HCT116 (cell line): ENCODE data around the gene ZDHHC1. TPM values are rescaled to one million over a fixed set of nuclear protein-coding genes. Genes with fewer than 3 reads are reported as not detected.

Experiments
- ATAC-seq: fragments of 200-7000 bp; cut with Tn5 transposase; 2 replicates; pipeline ENCODE4 v1.9.1; 2020; ENCODE audit warnings: mild to moderate bottlenecking, moderate library complexity
- BruUV-seq: library from RNA; stranded (reverse); fragments of 400-500 nt; replicated peaks from 2 replicates; lab custom pipeline; 2021; lab: Mats Ljungman, UMichigan
- CTCF ChIA-PET: fragments of 300-600 bp; sonication (Branson Sonifier 250); formaldehyde crosslinking; loops from one replicate; lab custom pipeline; 2021; ENCODE audit warnings: antibody characterized with exemption; lab: Charles Lee
- POLR2A ChIA-PET: fragments of 300-600, 350-600 bp; sonication (Branson Sonifier 250); formaldehyde crosslinking; loops from one replicate; lab custom pipeline; 2021; ENCODE audit warnings: antibody characterized with exemption; lab: Charles Lee
- RAD21 ChIA-PET, 2 experiments: fragments of 300-600 bp; sonication (Branson Sonifier 250); formaldehyde crosslinking; loops; one replicate each; lab custom pipeline; 2023; ENCODE audit warnings: low total read pairs in 2 of 2; ENCODE audit not compliant: uncharacterized antibody in 2 of 2, unreplicated experiment in 2 of 2, low non-redundant PET in 1 of 2; lab: Charles Lee
- DNase-seq: peaks from one replicate; pipeline ENCODE4 v3.0.0-alpha.2; 2010; ENCODE audit warnings: low read depth, low spot score
- H2AFZ ChIP-seq: fragments of 200-600 bp; shearing (Covaris generic), sonication (generic); 2 replicates; pipeline ENCODE4 v1.6.1; 2017; ENCODE audit warnings: low read depth, mixed run types, mixed read lengths, antibody characterized with exemption, low read length; ENCODE audit not compliant: poor library complexity, severe bottlenecking
- H3K27ac ChIP-seq: 2 replicates; pipeline ENCODE4 v1.5.1; 2012; ENCODE audit warnings: low read depth, low read length
- H3K27me3 ChIP-seq: fragments of 200-600 bp; sonication (generic); 2 replicates; pipeline ENCODE4 v1.6.1; 2016; ENCODE audit warnings: mixed run types, low read length, mixed read lengths; ENCODE audit not compliant: insufficient read depth
- H3K36me3 ChIP-seq, 2 experiments: fragments of 200-500 bp in 1 of 2; fragments of 200-600 bp in 1 of 2; sonication (Bioruptor generic) in 1 of 2; sonication (generic) in 1 of 2; 2 replicates each; pipeline versions ENCODE4 v1.5.1 to v1.6.1; 2014 to 2016; ENCODE audit warnings: low read length in 2 of 2, inconsistent platforms in 1 of 2, mixed read lengths in 1 of 2, mixed run types in 1 of 2; ENCODE audit not compliant: insufficient read depth in 2 of 2, control insufficient read depth in 1 of 2
- H3K4me1 ChIP-seq, 2 experiments: fragments of 200-600 bp in 1 of 2; sonication (generic) in 1 of 2; 2 replicates each; pipeline versions ENCODE4 v1.5.1 to v1.6.1; 2012 to 2017; ENCODE audit warnings: low read length in 2 of 2, inconsistent platforms in 1 of 2, mild to moderate bottlenecking in 1 of 2, mixed read lengths in 1 of 2, mixed run types in 1 of 2, moderate library complexity in 1 of 2; ENCODE audit not compliant: insufficient read depth in 2 of 2, control insufficient read depth in 1 of 2
- H3K4me2 ChIP-seq: fragments of 200-600 bp; sonication (generic); 2 replicates; pipeline ENCODE4 v1.6.1; 2017; ENCODE audit warnings: mixed run types, low read length, mixed read lengths
- H3K4me3 ChIP-seq, 2 experiments: fragments of 200-600 bp in 1 of 2; sonication (generic) in 1 of 2; replicated peaks in 1 of 2; 2 replicates each; pipeline ENCODE4 v1.5.1; 2011 to 2016; ENCODE audit warnings: low read length in 2 of 2, control low read depth in 1 of 2, low read depth in 1 of 2, mild to moderate bottlenecking in 1 of 2, mixed read lengths in 1 of 2, mixed run types in 1 of 2
- H3K79me2 ChIP-seq: fragments of 200-600 bp; sonication (generic); 2 replicates; pipeline ENCODE4 v1.6.1; 2017; ENCODE audit warnings: mild to moderate bottlenecking, mixed run types, low read length, moderate library complexity, mixed read lengths; ENCODE audit not compliant: insufficient read depth
- H3K9ac ChIP-seq: fragments of 200-600 bp; sonication (generic); 2 replicates; pipeline ENCODE4 v1.6.1; 2016; ENCODE audit warnings: low read length, mixed read lengths
- H3K9me2 ChIP-seq: fragments of 200-600 bp; sonication (generic), shearing (Covaris generic); 2 replicates; pipeline ENCODE4 v1.6.1; 2017; ENCODE audit warnings: mixed run types, mild to moderate bottlenecking, moderate library complexity; ENCODE audit not compliant: insufficient read depth
- H3K9me3 ChIP-seq, 2 experiments: fragments of 200-500 bp in 1 of 2; fragments of 200-600 bp in 1 of 2; sonication (Bioruptor generic) in 1 of 2; sonication (generic) in 1 of 2; 2 replicates each; pipeline ENCODE4 v1.6.1; 2014 to 2017; ENCODE audit warnings: low read length in 2 of 2, mixed read lengths in 2 of 2, inconsistent platforms in 1 of 2, low read depth in 1 of 2, mild to moderate bottlenecking in 1 of 2, mixed run types in 1 of 2, moderate library complexity in 1 of 2; ENCODE audit not compliant: control insufficient read depth in 1 of 2, insufficient read depth in 1 of 2
- H4K20me1 ChIP-seq: fragments of 200-600 bp; sonication (generic), shearing (Covaris generic); 2 replicates; pipeline ENCODE4 v1.6.1; 2017; ENCODE audit warnings: mixed run types, mild to moderate bottlenecking, moderate library complexity; ENCODE audit not compliant: insufficient read depth
- CEBPB ChIP-seq: IDR thresholded peaks from 2 replicates; pipeline ENCODE4 v1.6.1; 2012; ENCODE audit warnings: low read depth
- CTCF ChIP-seq, 3 experiments: fragments of 200-600 bp in 1 of 3; sonication (generic) in 1 of 3; IDR thresholded peaks in 2 of 3; conservative IDR thresholded peaks in 1 of 3; 2 replicates each; pipeline ENCODE4 v1.5.1; 2012 to 2017; ENCODE audit warnings: low read depth in 2 of 3, low read length in 2 of 3, antibody characterized with exemption in 1 of 3, borderline replicate concordance in 1 of 3, control low read depth in 1 of 3, mild to moderate bottlenecking in 1 of 3, mixed read lengths in 1 of 3, mixed run types in 1 of 3, moderate library complexity in 1 of 3; ENCODE audit not compliant: insufficient read depth in 1 of 3
- ELF1 ChIP-seq: IDR thresholded peaks from 2 replicates; pipeline ENCODE4 v1.6.1; 2012; ENCODE audit warnings: low read depth, borderline replicate concordance
- EZH2 ChIP-seq: fragments of 200-600 bp; sonication (generic); IDR thresholded peaks from 2 replicates; pipeline ENCODE4 v1.6.1; 2017; ENCODE audit warnings: antibody characterized with exemption, mixed run types
- EZH2phosphoT487 ChIP-seq: fragments of 200-600 bp; IDR thresholded peaks from 2 replicates; pipeline ENCODE4 v1.6.1; 2018; ENCODE audit warnings: antibody characterized with exemption, borderline replicate concordance
- FOSL1 ChIP-seq: IDR thresholded peaks from 2 replicates; pipeline ENCODE4 v1.6.1; 2012; ENCODE audit warnings: low read depth
- JUND ChIP-seq: IDR thresholded peaks from 2 replicates; pipeline ENCODE4 v1.6.1; 2012
- RAD21 ChIP-seq: IDR thresholded peaks from 2 replicates; pipeline ENCODE4 v1.6.1; 2012; ENCODE audit warnings: low read depth, mild to moderate bottlenecking
- REST ChIP-seq: IDR thresholded peaks from 2 replicates; pipeline ENCODE4 v1.6.1; 2012; ENCODE audit warnings: low read depth
- SP1 ChIP-seq: IDR thresholded peaks from 2 replicates; pipeline ENCODE4 v1.6.1; 2012; ENCODE audit warnings: low read depth
- SRF ChIP-seq: IDR thresholded peaks from 2 replicates; pipeline ENCODE4 v1.6.1; 2012; ENCODE audit warnings: low read depth
- TCF7L2 ChIP-seq: IDR thresholded peaks from 2 replicates; pipeline ENCODE4 v1.7.0; 2011; ENCODE audit warnings: borderline replicate concordance, inconsistent platforms; ENCODE audit not compliant: insufficient read depth, insufficient read length; ENCODE audit errors: extremely low read depth
- YY1 ChIP-seq: IDR thresholded peaks from 2 replicates; pipeline ENCODE4 v1.6.1; 2011; ENCODE audit warnings: low read length, low read depth, moderate library complexity, mild to moderate bottlenecking; ENCODE audit not compliant: insufficient replicate concordance; ENCODE audit errors: extremely low read depth
- ZBTB33 ChIP-seq: IDR thresholded peaks from 2 replicates; pipeline ENCODE4 v1.6.1; 2011; ENCODE audit warnings: mild to moderate bottlenecking, low read length, moderate library complexity; ENCODE audit not compliant: insufficient replicate concordance; ENCODE audit errors: extremely low read depth
- ZFX ChIP-seq: fragments of 450-650 bp; IDR thresholded peaks from 2 replicates; pipeline ENCODE4 v1.6.1; 2017
- ZNF274 ChIP-seq: fragments of 200-500 bp; sonication (Bioruptor generic); IDR thresholded peaks from 2 replicates; pipeline ENCODE4 v1.6.1; 2014; ENCODE audit warnings: mild to moderate bottlenecking, low read depth, low read length, inconsistent platforms
- intact Hi-C: fragments of 100-400 bp; cut with micrococcal nuclease; formaldehyde crosslinking; loops from 2 replicates; pipeline ENCODE4 v1.10.0; 2022
- total RNA-seq: library from RNA; stranded (reverse); gene quantifications from one replicate; pipeline ENCODE4 v1.2.1, GENCODE V29; 2021; ENCODE audit not compliant: unreplicated experiment
- TF ChIP-seq, protein P1 (sequence below): IDR thresholded peaks from 2 replicates; pipeline ENCODE4 v1.6.1; 2012

Gene ZDHHC1
- total RNA-seq, 1 experiment from 2014 or later, result 9.1 TPM

DNA sequence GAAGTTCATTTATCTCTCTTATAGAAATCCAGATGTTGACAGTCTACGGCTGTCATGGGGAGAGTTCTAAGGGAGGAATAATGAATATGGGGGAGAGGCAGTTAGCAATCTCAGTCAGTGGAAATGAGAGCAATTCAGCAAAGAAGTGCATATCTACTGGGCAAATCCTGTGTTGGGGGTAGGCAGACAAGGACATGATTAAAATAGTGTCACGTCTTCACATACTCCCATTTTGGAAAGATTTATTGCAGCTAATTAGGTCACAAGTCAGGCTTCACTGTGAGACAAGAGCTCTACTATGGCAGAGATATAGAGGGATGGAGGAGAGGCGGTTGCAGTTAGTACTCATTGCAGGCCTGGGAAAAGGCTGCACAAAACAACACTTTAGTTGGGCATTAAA is 59.9 kb downstream of the ZDHHC1 start:
- H3K9me2 ChIP-seq, result no peaks in the 10 kb centered on the region
- H3K9ac ChIP-seq, result no peak overlapping the region
- no peaks in the 10 kb centered on the region for H3K27me3 ChIP-seq
- intact Hi-C loops, result no loop called here
- ChIA-PET POLR2A (no interaction called here), RAD21 (no interaction called here), CTCF (no interaction called here)
- H3K4me2 ChIP-seq, result no peak overlapping the region
- no TSS peak for BruUV-seq
- no peak overlapping the region for H2AFZ ChIP-seq
- H3K4me1 ChIP-seq, result no peaks in the 10 kb centered on the region
- no peaks in the 10 kb centered on the region for H3K79me2 ChIP-seq
- H3K4me3 ChIP-seq, result no peak overlapping the region
- no peaks in the 10 kb centered on the region for H4K20me1 ChIP-seq
- ATAC-seq (no peak), DNase-seq (no peak)
- H3K27ac ChIP-seq, result no peak overlapping the region
- H3K36me3 ChIP-seq, result no peaks in the 10 kb centered on the region
- TF ChIP-seq REST, result no peak
- TF ChIP-seq FOSL1, result no peak
- TF ChIP-seq, protein P1, sequence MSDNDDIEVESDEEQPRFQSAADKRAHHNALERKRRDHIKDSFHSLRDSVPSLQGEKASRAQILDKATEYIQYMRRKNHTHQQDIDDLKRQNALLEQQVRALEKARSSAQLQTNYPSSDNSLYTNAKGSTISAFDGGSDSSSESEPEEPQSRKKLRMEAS, result no peak
- TF ChIP-seq EZH2phosphoT487, result no peak
- no peak for TF ChIP-seq CEBPB
- no peak for TF ChIP-seq YY1
- no peak for TF ChIP-seq TCF7L2
- no peak for TF ChIP-seq SRF
- TF ChIP-seq ZFX, result no peak
- no peak for TF ChIP-seq JUND
- no peak for TF ChIP-seq ZBTB33
- no peak for TF ChIP-seq SP1
- no peak for TF ChIP-seq EZH2
- TF ChIP-seq CTCF (IDR thresholded peaks at IDR 0.05 in 2 of 3, conservative IDR thresholded peaks at IDR 0.05 in 1 of 3; ENCODE audit: borderline replicate concordance in 1 of 3, insufficient read depth in 1 of 3, low read depth in 2 of 3, low read length in 2 of 3), result no peak
- TF ChIP-seq RAD21, result no peak
- TF ChIP-seq ZNF274, result no peak
- no peak for TF ChIP-seq ELF1
- no peaks in the 10 kb centered on the region for H3K9me3 ChIP-seq
